ENCODE results near the gene SLC1A6.

DNA sequence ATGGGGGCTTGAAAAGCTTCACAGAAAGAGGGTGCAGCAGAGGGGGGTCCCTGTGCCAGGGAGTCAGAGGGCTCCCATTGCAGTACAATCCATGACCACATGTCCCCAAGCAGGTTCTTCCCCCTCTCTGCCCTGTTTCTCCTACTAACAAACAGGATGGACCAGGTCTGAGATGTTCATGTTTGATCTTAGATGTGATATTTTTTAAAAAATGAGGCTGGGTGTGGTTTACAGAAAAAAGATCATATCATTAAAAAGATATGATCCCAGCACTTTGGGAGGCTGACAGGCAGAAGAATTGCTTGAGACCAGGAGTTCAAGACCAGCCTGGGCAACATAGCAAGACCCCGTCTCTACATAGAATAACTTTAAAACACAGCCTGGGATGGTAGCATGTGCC is 29.2 kb downstream of the SLC1A6 start:
- TF ChIP-seq CTCF (IDR thresholded peaks at IDR 0.05): no peak
- TF ChIP-seq ZBTB33 (IDR thresholded peaks at IDR 0.05; ENCODE audit: borderline replicate concordance, low read depth): no peak
- TF ChIP-seq FOXJ3 (CRISPR knock-in tag; IDR thresholded peaks at IDR 0.05): no peak
- no peak for TF ChIP-seq POLR2AphosphoS5 (IDR thresholded peaks at IDR 0.05; ENCODE audit: low read depth, low read length)
- no peak for TF ChIP-seq SMC3 (IDR thresholded peaks at IDR 0.05; ENCODE audit: low read depth, low read length)
- TF ChIP-seq RCOR1 (IDR thresholded peaks at IDR 0.05; ENCODE audit: low read length): no peak
- TF ChIP-seq EP300 (IDR thresholded peaks at IDR 0.05; ENCODE audit: borderline replicate concordance in 1 of 2, low read depth in 1 of 2, low read length in 1 of 2): no peak
- no peak for TF ChIP-seq MAX (IDR thresholded peaks at IDR 0.05; ENCODE audit: low read depth)
- no peak for TF ChIP-seq CHD2 (IDR thresholded peaks at IDR 0.05; ENCODE audit: low read length, partially characterized antibody)
- TF ChIP-seq TCF12 (IDR thresholded peaks at IDR 0.05): no peak
- TF ChIP-seq, protein P1, sequence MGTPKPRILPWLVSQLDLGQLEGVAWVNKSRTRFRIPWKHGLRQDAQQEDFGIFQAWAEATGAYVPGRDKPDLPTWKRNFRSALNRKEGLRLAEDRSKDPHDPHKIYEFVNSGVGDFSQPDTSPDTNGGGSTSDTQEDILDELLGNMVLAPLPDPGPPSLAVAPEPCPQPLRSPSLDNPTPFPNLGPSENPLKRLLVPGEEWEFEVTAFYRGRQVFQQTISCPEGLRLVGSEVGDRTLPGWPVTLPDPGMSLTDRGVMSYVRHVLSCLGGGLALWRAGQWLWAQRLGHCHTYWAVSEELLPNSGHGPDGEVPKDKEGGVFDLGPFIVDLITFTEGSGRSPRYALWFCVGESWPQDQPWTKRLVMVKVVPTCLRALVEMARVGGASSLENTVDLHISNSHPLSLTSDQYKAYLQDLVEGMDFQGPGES (IDR thresholded peaks at IDR 0.05; ENCODE audit: low read depth, low read length): no peak

All from SK-N-SH (cell line).